ENCODE data around the gene KRT6B. TPM values are rescaled to one million over a fixed set of nuclear protein-coding genes. Genes with fewer than 3 reads are reported as not detected.

KRT6B gene
- total and polyA plus RNA-seq, 8 donors = not detected

GRCh38 chr12:52497975-52498374 lies 46.0 kb upstream of the KRT6B start:
- Histone ChIP-seq H3K36me3 (no peaks in the 10 kb centered on the region), H3K4me1 (peaks cover 10 to 27% of the 10 kb centered on the region in 2 donors), H3K4me3 (no peak overlapping the region), H3K9me3 (no peaks in the 10 kb centered on the region), H3K27ac (no peak overlapping the region), H3K27me3 (peaks cover 0 to 10% of the 10 kb centered on the region in 2 donors)
- no peak for TF ChIP-seq CTCF (IDR thresholded peaks at IDR 0.05)
- no peak for ATAC-seq
- intact Hi-C loops (cut with DNase I) = no loop called here
- DNase-seq = no peak

- Histone ChIP-seq H3K9me3 (no peaks in the 10 kb centered on the region), H3K4me1 (peaks cover 10 to 27% of the 10 kb centered on the region in 2 donors), H3K36me3 (no peaks in the 10 kb centered on the region), H3K4me3 (no peak overlapping the region), H3K27ac (no peak overlapping the region), H3K27me3 (peaks cover 0 to 18% of the 10 kb centered on the region in 2 donors)
- TF ChIP-seq CTCF (IDR thresholded peaks at IDR 0.05) = no peak
- ATAC-seq = no peak
- no peak for DNase-seq
- intact Hi-C loops (cut with DNase I) = no loop called here
Measured at GRCh38 chr12:52496590-52497071, 44.7 kb upstream of the KRT6B start.

GRCh38 chr12:52496054-52496453 lies 44.1 kb upstream of the KRT6B start:
- H3K27ac ChIP-seq = no peak overlapping the region
- H3K27me3 ChIP-seq = peaks cover 0 to 24% of the 10 kb centered on the region in 2 donors
- DNase-seq = no peak
- intact Hi-C loops (cut with DNase I) = no loop called here
- TF ChIP-seq CTCF (IDR thresholded peaks at IDR 0.05) = no peak
- H3K4me1 ChIP-seq = peaks cover 10 to 27% of the 10 kb centered on the region in 2 donors
- H3K4me3 ChIP-seq = no peak overlapping the region
- no peaks in the 10 kb centered on the region for H3K36me3 ChIP-seq
- no peaks in the 10 kb centered on the region for H3K9me3 ChIP-seq
- ATAC-seq = no peak

- no peak for TF ChIP-seq CTCF (IDR thresholded peaks at IDR 0.05)
- no peaks in the 10 kb centered on the region for H3K9me3 ChIP-seq
- peaks cover 10 to 27% of the 10 kb centered on the region in 2 donors for H3K4me1 ChIP-seq
- DNase-seq (peak in 1 of 4 donors; percentile 2), ATAC-seq (peak; percentile 51)
- H3K36me3 ChIP-seq = no peaks in the 10 kb centered on the region
- intact Hi-C loops (cut with DNase I) = no loop called here
- no peak overlapping the region for H3K27ac ChIP-seq
- no peak overlapping the region for H3K4me3 ChIP-seq
- H3K27me3 ChIP-seq = peaks cover 0 to 25% of the 10 kb centered on the region in 2 donors
Measured at GRCh38 chr12:52495389-52495788, 43.4 kb upstream of the KRT6B start.

- Histone ChIP-seq H3K36me3 (no peaks in the 10 kb centered on the region), H3K4me1 (peaks cover 10 to 27% of the 10 kb centered on the region in 2 donors), H3K27me3 (peaks cover 0 to 30% of the 10 kb centered on the region in 2 donors), H3K27ac (no peak overlapping the region), H3K4me3 (no peak overlapping the region), H3K9me3 (no peaks in the 10 kb centered on the region)
- intact Hi-C loops (cut with DNase I) = no loop called here
- ATAC-seq (peak; percentile 77), DNase-seq (no peak)
- no peak for TF ChIP-seq CTCF (IDR thresholded peaks at IDR 0.05)
Measured at GRCh38 chr12:52494518-52494917, 42.6 kb upstream of the KRT6B start.
